ENCODE results near the gene SNRPA.

The SNRPA gene

DNA sequence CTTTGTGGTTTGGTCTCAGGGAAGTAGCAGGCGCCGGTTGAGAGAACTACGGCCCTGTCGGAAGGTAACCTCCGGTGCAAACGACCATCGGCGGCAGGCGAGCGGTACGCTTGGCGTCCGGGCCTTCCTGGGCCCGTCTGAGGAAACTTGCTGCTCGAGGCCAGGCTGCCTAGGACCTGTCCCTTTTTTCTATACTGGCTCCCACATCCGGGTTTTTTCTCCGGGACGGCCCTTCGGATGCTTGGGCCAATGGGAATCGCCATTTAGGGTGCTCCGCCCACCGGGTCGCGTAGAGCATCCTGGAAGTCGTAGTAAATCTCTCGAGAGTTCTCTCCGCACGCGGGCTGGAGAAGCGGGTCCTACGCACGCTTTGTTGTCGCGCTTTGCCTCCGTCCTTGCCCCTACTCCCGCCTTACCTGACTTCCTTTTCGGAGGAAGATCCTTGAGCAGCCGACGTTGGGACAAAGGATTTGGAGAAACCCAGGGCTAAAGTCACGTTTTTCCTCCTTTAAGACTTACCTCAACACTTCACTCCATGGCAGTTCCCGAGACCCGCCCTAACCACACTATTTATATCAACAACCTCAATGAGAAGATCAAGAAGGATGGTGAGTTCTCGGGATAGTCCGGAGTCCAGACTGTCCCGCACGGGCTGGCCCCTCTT is at the start of gene SNRPA:
Gene SNRPA (plus strand): TSS at position 330 of the 664 bp plus-strand sequence. CDS start 206 bp downstream, at position 536.
- DNase-seq: peak; percentile 91

DNA sequence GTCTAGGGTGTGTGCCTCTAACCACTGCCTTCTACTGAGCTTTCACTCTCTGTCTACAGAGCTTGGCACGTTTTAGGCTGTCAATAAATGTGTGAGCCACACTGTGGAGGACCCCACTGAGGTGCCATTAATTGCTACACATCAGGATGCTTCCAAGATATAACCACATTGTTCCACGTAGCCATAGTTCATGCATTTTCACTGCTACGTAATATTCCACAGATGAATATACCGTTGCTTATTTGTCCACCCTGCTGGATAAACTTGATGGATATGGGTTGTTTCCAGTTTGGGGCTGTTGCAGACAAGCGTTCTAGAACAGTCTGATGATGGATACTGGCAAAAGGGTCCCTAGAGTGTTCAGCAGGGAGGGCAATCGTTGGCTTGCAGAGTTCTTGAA is 49.2 kb upstream of the SNRPA start:
- DNase-seq: no peak

DNA sequence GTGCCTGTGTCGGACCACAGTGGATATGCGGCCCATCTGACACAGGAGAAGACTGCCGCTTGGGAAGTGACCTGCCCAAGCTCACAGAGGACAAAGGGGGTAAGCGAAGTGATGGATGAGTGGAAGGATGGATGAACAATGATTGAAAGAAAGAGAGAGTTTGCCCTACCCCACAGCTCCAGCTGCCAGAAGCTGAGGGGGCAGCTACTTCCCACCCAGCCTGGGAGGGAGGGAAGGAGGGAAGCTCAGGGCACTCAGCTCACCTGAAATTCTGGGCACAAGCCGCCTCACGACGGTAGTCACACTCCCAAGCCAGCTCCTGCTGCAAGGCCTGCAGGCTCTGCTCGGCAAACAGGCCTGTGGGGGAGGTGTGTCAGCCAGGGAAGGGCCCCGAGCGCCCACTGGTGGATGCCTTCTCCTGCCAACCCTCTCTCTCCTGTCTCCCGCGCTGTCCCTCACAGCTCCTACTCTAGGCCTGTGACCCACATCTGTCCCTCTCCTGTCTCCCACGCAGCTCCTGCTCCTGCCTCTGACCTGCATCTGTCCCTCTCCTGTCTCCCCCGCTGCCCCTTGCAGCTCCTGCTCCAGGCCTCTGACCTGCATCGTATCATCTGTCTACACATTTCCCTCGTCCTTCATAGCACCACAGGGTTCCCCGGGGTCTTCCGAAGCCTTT is 48.5 kb upstream of the SNRPA start:
- no peak for DNase-seq

DNA sequence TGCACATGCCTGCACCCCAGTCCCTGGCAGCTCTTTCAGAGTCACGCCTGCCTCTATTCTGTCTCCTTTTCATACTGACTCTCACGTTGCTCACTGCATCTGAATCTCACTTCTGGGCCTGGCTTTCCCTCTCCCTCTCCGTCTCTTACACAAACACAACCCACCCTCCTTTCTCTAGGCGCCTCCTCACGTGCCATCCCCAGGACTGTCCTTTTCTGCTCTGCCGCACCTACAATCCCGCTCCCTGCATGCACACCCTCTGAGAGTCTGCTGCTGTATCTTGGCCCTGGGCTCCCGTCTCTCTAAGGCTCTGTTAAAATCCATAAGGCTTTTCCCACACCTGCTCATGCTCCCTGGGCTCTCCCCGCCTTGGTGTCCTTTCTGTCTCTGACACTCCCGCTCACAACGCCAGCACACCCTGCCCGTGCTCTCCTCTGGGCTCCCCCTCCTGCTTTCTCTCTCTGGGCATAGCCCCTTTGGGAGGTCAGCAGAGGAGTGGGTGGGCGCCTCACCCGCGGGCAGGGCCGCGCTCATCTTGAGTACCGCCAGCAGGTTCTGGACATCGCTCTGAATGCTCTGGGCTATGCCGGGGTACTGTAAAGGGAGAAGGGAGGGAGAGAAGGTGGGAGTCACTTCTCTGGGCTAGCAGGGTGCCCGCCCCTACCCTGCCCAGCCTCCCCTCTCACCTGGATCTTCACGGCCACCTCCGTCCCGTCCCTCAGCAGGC is 47.8 kb upstream of the SNRPA start:
- no peak for DNase-seq

- DNase-seq: no peak
Observed at GRCh38 chr19:40704491-40705361, 46.3 kb upstream of the SNRPA start.

DNA sequence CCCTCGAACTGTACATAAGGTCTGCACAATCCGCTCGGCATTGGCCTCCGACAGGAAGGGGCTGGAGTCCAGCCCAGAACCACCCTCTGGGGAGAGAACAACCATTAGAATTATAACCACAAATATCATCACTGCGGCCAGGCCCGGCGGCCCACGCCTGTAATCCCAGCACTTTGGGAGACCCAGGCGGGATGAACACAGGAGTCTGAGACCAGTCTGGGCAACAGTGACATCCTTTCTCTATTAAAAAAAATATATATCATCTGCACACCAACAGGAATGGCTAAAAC is 45.7 kb upstream of the SNRPA start:
- no peak for DNase-seq

DNA sequence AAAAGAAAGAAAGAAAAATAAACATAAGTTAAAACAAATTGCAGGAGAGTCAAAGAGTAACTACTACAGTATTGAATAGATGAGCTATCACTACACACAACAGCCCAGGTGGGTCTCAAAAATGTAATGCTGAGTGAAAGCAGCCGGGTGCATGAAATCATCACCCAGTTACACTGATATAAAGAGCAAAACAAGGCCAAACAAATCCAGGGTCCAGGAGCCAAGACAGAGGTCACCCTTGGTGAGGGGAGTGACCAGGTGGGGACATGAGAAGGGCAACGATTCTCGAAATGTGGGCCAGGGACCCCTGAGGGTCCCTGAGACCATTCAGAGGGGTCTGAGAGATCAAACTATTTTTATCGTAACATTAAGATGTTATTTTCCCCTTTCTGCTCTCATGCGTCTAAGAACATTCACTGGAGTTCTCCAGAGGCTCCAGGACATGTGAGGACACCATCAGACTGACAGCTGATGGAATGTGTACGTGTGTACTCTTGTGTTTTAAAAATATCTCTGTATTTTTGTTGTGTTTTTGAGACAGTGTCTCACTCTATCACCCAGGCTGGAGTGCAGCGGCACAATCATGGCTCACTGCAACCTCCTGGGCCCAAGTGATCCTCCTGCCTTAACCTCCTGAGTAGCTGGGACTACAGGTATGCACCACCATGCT is 44.9 kb upstream of the SNRPA start:
- DNase-seq: no peak

- no peak for DNase-seq
Observed at GRCh38 chr19:40707615-40708014, 43.4 kb upstream of the SNRPA start.

DNA sequence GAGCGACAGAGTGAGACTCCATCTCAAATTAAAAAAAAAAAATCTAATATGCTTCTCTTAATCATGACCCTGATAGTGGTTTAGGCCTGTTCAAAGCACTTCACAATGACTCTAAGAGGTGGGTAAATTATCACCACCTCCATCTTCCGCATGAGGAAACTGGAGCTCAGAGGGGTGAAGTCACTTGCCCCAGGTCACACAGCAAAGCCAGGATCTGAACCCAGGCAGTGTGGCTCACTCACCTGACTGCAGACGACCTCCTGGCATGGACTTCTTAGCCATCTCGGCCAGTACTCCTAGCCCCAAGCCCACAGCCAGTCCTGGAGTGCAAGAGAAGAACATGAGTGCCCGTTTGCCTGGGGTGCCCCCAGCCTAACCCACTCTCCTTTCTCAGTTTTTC is 41.2 kb upstream of the SNRPA start:
- no peak for DNase-seq

GRCh38 chr19:40713939-40714338 is 37.1 kb upstream of the SNRPA start:
- no peak for DNase-seq

- DNase-seq: peak; percentile 84
Observed at GRCh38 chr19:40714441-40715299, 36.3 kb upstream of the SNRPA start.

- DNase-seq: no peak
Observed at GRCh38 chr19:40716031-40716481, 34.9 kb upstream of the SNRPA start.

DNA sequence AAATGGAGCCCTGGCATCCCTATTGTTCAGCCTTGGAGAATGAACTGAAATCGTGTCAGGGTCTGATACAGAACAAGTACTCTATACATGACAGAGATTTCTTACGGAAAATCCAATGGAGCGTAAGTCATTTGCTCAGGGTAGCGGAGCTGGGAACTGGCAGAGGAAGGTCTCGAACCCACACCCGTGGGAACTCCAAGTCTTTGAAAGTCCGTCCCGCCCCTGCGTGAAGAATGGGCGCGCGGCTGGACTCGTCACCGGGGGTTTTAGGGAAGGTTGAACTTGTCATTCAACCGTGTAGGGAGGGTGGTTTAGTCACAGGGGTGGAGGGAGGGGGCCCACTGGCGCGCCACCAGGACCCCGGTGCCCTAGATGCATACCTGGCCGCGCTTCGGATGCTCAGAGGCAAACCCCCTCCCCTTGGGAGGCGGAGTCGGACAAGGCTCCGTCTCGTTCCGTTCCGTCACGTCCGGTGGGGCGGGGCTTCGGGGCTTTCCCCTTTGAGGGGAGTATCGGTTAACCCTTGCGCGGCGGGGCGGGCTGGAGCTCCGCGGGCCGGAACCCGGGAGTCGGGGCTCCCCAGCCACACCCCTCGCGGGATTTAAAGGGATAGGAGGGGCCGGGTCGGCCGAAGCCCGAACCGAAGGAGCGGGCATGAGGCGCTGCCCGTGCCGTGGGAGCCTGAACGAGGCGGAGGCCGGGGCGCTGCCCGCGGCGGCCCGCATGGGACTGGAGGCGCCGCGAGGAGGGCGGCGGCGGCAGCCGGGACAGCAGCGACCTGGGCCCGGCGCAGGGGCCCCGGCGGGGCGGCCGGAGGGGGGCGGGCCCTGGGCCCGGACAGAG is 34.3 kb upstream of the SNRPA start, which contains the start of the genes COQ8B and ITPKC:
Gene COQ8B (minus strand): TSS at position 405 of the 843 bp plus-strand sequence. CDS start 2,254 bp downstream, outside the sequence.
Gene ITPKC (plus strand): TSS at position 631 of the 843 bp plus-strand sequence. CDS start 24 bp downstream, at position 655.
- peak; percentile 68 for DNase-seq

DNA sequence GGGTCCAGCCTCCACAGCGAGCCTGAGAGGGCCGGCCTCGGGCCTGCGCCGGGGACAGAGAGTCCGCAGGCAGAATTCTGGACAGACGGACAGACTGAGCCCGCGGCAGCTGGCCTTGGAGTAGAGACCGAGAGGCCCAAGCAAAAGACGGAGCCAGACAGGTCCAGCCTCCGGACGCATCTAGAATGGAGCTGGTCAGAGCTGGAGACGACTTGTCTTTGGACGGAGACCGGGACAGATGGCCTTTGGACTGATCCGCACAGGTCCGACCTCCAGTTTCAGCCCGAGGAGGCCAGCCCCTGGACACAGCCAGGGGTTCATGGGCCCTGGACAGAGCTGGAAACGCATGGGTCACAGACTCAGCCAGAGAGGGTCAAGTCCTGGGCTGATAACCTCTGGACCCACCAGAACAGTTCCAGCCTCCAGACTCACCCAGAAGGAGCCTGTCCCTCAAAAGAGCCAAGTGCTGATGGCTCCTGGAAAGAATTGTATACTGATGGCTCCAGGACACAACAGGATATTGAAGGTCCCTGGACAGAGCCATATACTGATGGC is 33.6 kb upstream of the SNRPA start:
- no peak for DNase-seq

DNA sequence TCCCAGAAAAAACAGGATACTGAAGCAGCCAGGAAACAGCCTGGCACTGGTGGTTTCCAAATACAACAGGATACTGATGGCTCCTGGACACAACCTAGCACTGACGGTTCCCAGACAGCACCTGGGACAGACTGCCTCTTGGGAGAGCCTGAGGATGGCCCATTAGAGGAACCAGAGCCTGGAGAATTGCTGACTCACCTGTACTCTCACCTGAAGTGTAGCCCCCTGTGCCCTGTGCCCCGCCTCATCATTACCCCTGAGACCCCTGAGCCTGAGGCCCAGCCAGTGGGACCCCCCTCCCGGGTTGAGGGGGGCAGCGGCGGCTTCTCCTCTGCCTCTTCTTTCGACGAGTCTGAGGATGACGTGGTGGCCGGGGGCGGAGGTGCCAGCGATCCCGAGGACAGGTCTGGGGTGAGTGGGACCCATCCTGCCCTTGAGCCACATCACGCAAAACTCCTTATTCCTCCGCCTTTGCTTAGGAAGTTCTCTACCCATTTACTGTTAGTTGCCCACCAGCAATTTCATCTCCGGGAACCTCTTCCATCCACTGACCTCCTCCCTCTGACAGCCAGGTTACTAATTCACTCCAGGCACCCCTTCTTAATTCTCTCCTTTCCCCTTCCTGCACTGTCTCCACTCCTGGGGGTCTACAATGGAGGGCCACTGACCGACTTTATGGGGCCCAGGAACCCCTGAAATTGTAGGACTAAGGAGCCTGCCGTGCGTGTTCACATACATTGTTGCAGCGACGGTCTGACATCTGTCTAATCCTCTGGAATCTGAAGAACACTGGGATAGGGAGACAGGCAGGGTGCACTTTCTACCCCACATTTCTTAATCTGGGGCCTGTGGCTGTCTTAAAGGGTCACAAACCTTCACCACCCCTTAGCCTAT is 32.9 kb upstream of the SNRPA start:
- no peak for DNase-seq

- DNase-seq: no peak
Observed at GRCh38 chr19:40718774-40719391, 32.1 kb upstream of the SNRPA start.

GRCh38 chr19:40719414-40719894 is 31.5 kb upstream of the SNRPA start:
- no peak for DNase-seq

- no peak for DNase-seq
Observed at GRCh38 chr19:40721140-40721486, 29.9 kb upstream of the SNRPA start.

Measured in NCI-H187 treated with DMSO at 0.1 percent for 48 hours (cell line).